ENCODE results near the gene EXTL1. TPM values are rescaled to one million over a fixed set of nuclear protein-coding genes. Genes with fewer than 3 reads are reported as not detected.

Gene EXTL1
- total RNA-seq, 4 donors from 2014 or later: 0.13 to 1.2 TPM; not detected in 2

GRCh38 chr1:26014179-26014578, 7.4 kb upstream of the EXTL1 start:
- H3K27ac ChIP-seq: no peak overlapping the region
- TF ChIP-seq CTCF (IDR thresholded peaks at IDR 0.05) (no peak), POLR2A (IDR thresholded peaks at IDR 0.05) (no peak)
- intact Hi-C loops (cut with DNase I): no loop called here
- H3K36me3 ChIP-seq: no peaks in the 10 kb centered on the region
- H3K4me3 ChIP-seq (replicated peaks in 1 of 3): no peak overlapping the region
- WGBS, 2 donors: 92 to 96% methylated on average over 2 of the region's 2 CpGs
- no peaks in the 10 kb centered on the region for H3K9me3 ChIP-seq
- no peaks in the 10 kb centered on the region for H3K27me3 ChIP-seq
- DNase-seq: no peak
- H3K4me1 ChIP-seq: no peaks in the 10 kb centered on the region

GRCh38 chr1:26015358-26015757, 6.2 kb upstream of the EXTL1 start:
- Histone ChIP-seq H3K9me3 (no peaks in the 10 kb centered on the region), H3K36me3 (no peaks in the 10 kb centered on the region), H3K27ac (no peak overlapping the region), H3K4me3 (replicated peaks in 1 of 3) (no peak overlapping the region), H3K4me1 (no peaks in the 10 kb centered on the region), H3K27me3 (no peaks in the 10 kb centered on the region)
- intact Hi-C loops (cut with DNase I): no loop called here
- TF ChIP-seq POLR2A (IDR thresholded peaks at IDR 0.05): no peak
- no peak for TF ChIP-seq CTCF (IDR thresholded peaks at IDR 0.05)
- no peak for DNase-seq
- WGBS, 2 donors: 85 to 93% methylated on average over 2 of the region's 2 CpGs

GRCh38 chr1:26016258-26016952, 5.2 kb upstream of the EXTL1 start:
- Histone ChIP-seq H3K9me3 (no peaks in the 10 kb centered on the region), H3K4me1 (no peaks in the 10 kb centered on the region), H3K4me3 (replicated peaks in 1 of 3) (no peak overlapping the region), H3K36me3 (no peaks in the 10 kb centered on the region), H3K27ac (no peak overlapping the region), H3K27me3 (no peaks in the 10 kb centered on the region)
- intact Hi-C loops (cut with DNase I): no loop called here
- DNase-seq: no peak
- TF ChIP-seq POLR2A (IDR thresholded peaks at IDR 0.05) (no peak), CTCF (IDR thresholded peaks at IDR 0.05) (no peak)
- 84 to 89% methylated on average over 9 to 10 of the region's 10 CpGs for WGBS, 2 donors

GRCh38 chr1:26016953-26017545, 4.5 kb upstream of the EXTL1 start:
- no peaks in the 10 kb centered on the region for H3K27me3 ChIP-seq
- H3K36me3 ChIP-seq: no peaks in the 10 kb centered on the region
- H3K9me3 ChIP-seq: no peaks in the 10 kb centered on the region
- H3K4me1 ChIP-seq: no peaks in the 10 kb centered on the region
- intact Hi-C loops (cut with DNase I): no loop called here
- no peak for DNase-seq
- WGBS, 2 donors: 63 to 76% methylated on average over 6 of the region's 6 CpGs
- no peak overlapping the region for H3K27ac ChIP-seq
- TF ChIP-seq POLR2A (IDR thresholded peaks at IDR 0.05) (no peak), CTCF (IDR thresholded peaks at IDR 0.05) (no peak)
- no peak overlapping the region for H3K4me3 ChIP-seq (replicated peaks in 1 of 3)

- TF ChIP-seq CTCF (IDR thresholded peaks at IDR 0.05) (no peak), POLR2A (IDR thresholded peaks at IDR 0.05) (no peak)
- 72 to 81% methylated on average over 6 of the region's 6 CpGs for WGBS, 2 donors
- no peaks in the 10 kb centered on the region for H3K4me1 ChIP-seq
- H3K9me3 ChIP-seq: no peaks in the 10 kb centered on the region
- no peak overlapping the region for H3K4me3 ChIP-seq (replicated peaks in 1 of 3)
- DNase-seq: no peak
- no peak overlapping the region for H3K27ac ChIP-seq
- H3K27me3 ChIP-seq: no peaks in the 10 kb centered on the region
- H3K36me3 ChIP-seq: no peaks in the 10 kb centered on the region
- intact Hi-C loops (cut with DNase I): no loop called here
Observed at GRCh38 chr1:26017606-26018005, 4.0 kb upstream of the EXTL1 start.

All from thyroid gland (tissue), 4 donors.